HepG2 (cell line): ENCODE data around the gene ADARB2. TPM values are rescaled to one million over a fixed set of nuclear protein-coding genes. Genes with fewer than 3 reads are reported as not detected.

Experiments used
- ATAC-seq: fragments of 200-7000 bp; cut with Tn5 transposase; 3 replicates; pipeline ENCODE4 v1.9.1; 2020; ENCODE audit warnings: mild to moderate bottlenecking, moderate library complexity
- BruUV-seq: library from RNA; stranded (reverse); fragments of 400-500 nt; replicated peaks from 2 replicates; lab custom pipeline; 2021; lab: Mats Ljungman, UMichigan
- CTCF ChIA-PET: fragments of 300-600 bp; formaldehyde crosslinking; extraction: SDS; loops from one replicate; lab custom pipeline; 2021; ENCODE audit warnings: low total read pairs, inconsistent platforms, low intra/inter-chr PET ratio; lab: Yijun Ruan, JAX
- POLR2A ChIA-PET: fragments of 350-600 bp; sonication (Branson Sonifier 250); formaldehyde crosslinking; loops from one replicate; lab custom pipeline; 2020; ENCODE audit warnings: antibody characterized with exemption, inconsistent platforms; lab: Yijun Ruan, JAX
- DNase-seq: peaks from one replicate; pipeline ENCODE4 v3.0.0-alpha.2; 2015; ENCODE audit warnings: low spot score
- FAIRE-seq: peaks from 3 replicates; lab custom pipeline; 2011; peaks lifted over from hg19 to GRCh38; lab: Jason Lieb, UNC
- H2AFZ ChIP-seq: one replicate; pipeline ENCODE4 v1.6.1; 2011; ENCODE audit warnings: low read length, inconsistent platforms
- H3K27ac ChIP-seq: fragments of 300-600 bp; 3 replicates; pipeline ENCODE4 v1.8.0; 2011; ENCODE audit warnings: mixed run types, mild to moderate bottlenecking, mixed read lengths, low read length, inconsistent platforms; ENCODE audit not compliant: insufficient read depth; ENCODE audit errors: extremely low read length
- H3K27me3 ChIP-seq, 2 experiments: fragments of 200-600 bp in 1 of 2; 2 replicates in 1 of 2; 3 replicates in 1 of 2; pipeline versions ENCODE4 v1.6.0 to v1.8.0; 2011; ENCODE audit warnings: low read length in 2 of 2, mild to moderate bottlenecking in 2 of 2, moderate library complexity in 2 of 2, inconsistent platforms in 1 of 2; ENCODE audit not compliant: insufficient read depth in 2 of 2, control insufficient read depth in 1 of 2
- H3K36me3 ChIP-seq, 2 experiments: fragments of 200-600 bp in 1 of 2; replicated peaks in 1 of 2; 2 replicates in 1 of 2; 3 replicates in 1 of 2; pipeline versions ENCODE4 v1.5.1 to v1.8.0; 2011; ENCODE audit warnings: low read length in 2 of 2, inconsistent platforms in 1 of 2; ENCODE audit not compliant: insufficient read depth in 2 of 2, control insufficient read depth in 1 of 2
- H3K4me1 ChIP-seq: 2 replicates; pipeline ENCODE4 v1.5.1; 2012; ENCODE audit warnings: low read length, inconsistent platforms; ENCODE audit not compliant: insufficient read depth
- H3K4me2 ChIP-seq: 2 replicates; pipeline ENCODE4 v1.6.0; 2011; ENCODE audit warnings: low read depth, low read length, inconsistent platforms
- H3K4me3 ChIP-seq, 3 experiments: fragments of 200-600 bp in 1 of 3; sonication (generic), shearing (Covaris generic) in 1 of 3; replicated peaks in 1 of 3; 2 replicates each; pipeline ENCODE4 v1.5.1; 2011 to 2016; ENCODE audit warnings: low read length in 3 of 3, inconsistent platforms in 2 of 3, low read depth in 2 of 3, mild to moderate bottlenecking in 2 of 3, control low read depth in 1 of 3, mixed read lengths in 1 of 3; ENCODE audit not compliant: insufficient read depth in 1 of 3
- H3K79me2 ChIP-seq: one replicate; pipeline ENCODE4 v1.6.1; 2011; ENCODE audit warnings: low read length, inconsistent platforms; ENCODE audit not compliant: insufficient read depth
- H3K9ac ChIP-seq: 2 replicates; pipeline ENCODE4 v1.6.0; 2011; ENCODE audit warnings: mild to moderate bottlenecking, low read depth, low read length, inconsistent platforms; ENCODE audit not compliant: insufficient read depth
- H3K9me3 ChIP-seq: 2 replicates; pipeline ENCODE4 v1.5.1; 2012; ENCODE audit warnings: mild to moderate bottlenecking, low read length
- H4K20me1 ChIP-seq: 2 replicates; pipeline ENCODE4 v1.6.0; 2011; ENCODE audit warnings: inconsistent platforms, mild to moderate bottlenecking, low read length, moderate library complexity; ENCODE audit not compliant: insufficient read depth
- CEBPB ChIP-seq: IDR thresholded peaks from 2 replicates; pipeline ENCODE4 v1.6.1; 2011; ENCODE audit warnings: low read depth, low read length, improper control_type of control experiment, borderline replicate concordance
- EEA1 ChIP-seq: sonication (generic); formaldehyde crosslinking; IDR thresholded peaks from 2 replicates; pipeline ENCODE4 v1.5.1; 2020; ENCODE audit warnings: mild to moderate bottlenecking, missing genetic modification reagents, borderline replicate concordance
- RARA ChIP-seq: IDR thresholded peaks from 2 replicates; pipeline ENCODE4 v1.6.1; 2016; ENCODE audit warnings: missing genetic modification reagents, missing compliant biosample characterization
- SMAD3 ChIP-seq: sonication (generic); formaldehyde crosslinking; IDR thresholded peaks from 2 replicates; pipeline ENCODE4 v1.4.0; 2020; ENCODE audit warnings: missing genetic modification reagents
- TAF15 ChIP-seq: fragments of 200-400 bp; formaldehyde crosslinking; IDR thresholded peaks from one replicate; pipeline ENCODE4 v1.6.1; 2018; ENCODE audit warnings: mild to moderate bottlenecking, low read depth, low read length; ENCODE audit not compliant: poor library complexity, severe bottlenecking
- TCF7 ChIP-seq: sonication (generic); IDR thresholded peaks from 2 replicates; pipeline ENCODE4 v1.6.1; 2016; ENCODE audit warnings: antibody characterized with exemption, low read depth
- ZFP36L1 ChIP-seq: sonication (generic); formaldehyde crosslinking; IDR thresholded peaks from 2 replicates; pipeline ENCODE4 v1.8.0; 2022; ENCODE audit warnings: mild to moderate bottlenecking, missing genetic modification reagents, moderate library complexity
- ZHX2 ChIP-seq, 2 experiments: sonication (generic) in 1 of 2; formaldehyde crosslinking in 1 of 2; IDR thresholded peaks; 2 replicates each; pipeline versions ENCODE4 v1.6.1 to v1.9.0; 2014 to 2022; ENCODE audit warnings: antibody characterized with exemption in 1 of 2, borderline replicate concordance in 1 of 2, inconsistent platforms in 1 of 2, low read depth in 1 of 2, missing genetic modification reagents in 1 of 2
- ZSCAN25 ChIP-seq: sonication (generic); formaldehyde crosslinking; IDR thresholded peaks from 2 replicates; pipeline ENCODE4 v1.8.0; 2022; ENCODE audit warnings: mild to moderate bottlenecking, missing genetic modification reagents
- WGBS: methylation state at CpG from one replicate; pipeline ENCODE4 v1.1.6; 2017; ENCODE audit warnings: low lambda C conversion rate; 5-methylcytosine and 5-hydroxymethylcytosine counted together
- in situ Hi-C: cut with HindIII; loops from 2 replicates; pipeline ENCODE4 v1.10.0; 2017; ENCODE audit warnings: low pct_unique_long_range_greater_than_20kb; ENCODE audit not compliant: extremely low pct_ligation_motif_present
- intact Hi-C: fragments of 100-400 bp; cut with micrococcal nuclease; formaldehyde crosslinking; loops from one replicate; pipeline ENCODE4 v1.10.0; 2022; ENCODE audit not compliant: unreplicated experiment
- polyA plus RNA-seq, 8 experiments: library from polyadenylated mRNA; depleted of rRNA in 3 of 8; stranded (reverse) in 7 of 8; unstranded in 1 of 8; fragments of >200 nt; fragmentation: Illumina TruSeq in 4 of 8; extraction: Trizol in 4 of 8; gene quantifications; 2 replicates each; pipeline versions ENCODE4 v1.2.1 to v1.2.3, GENCODE V29; 2011 to 2016; ENCODE audit warnings: low read depth in 4 of 8, missing spikeins in 1 of 8, mixed read lengths in 1 of 8; ENCODE audit not compliant: insufficient read depth in 1 of 8
- total RNA-seq, 5 experiments: library from RNA; depleted of rRNA; stranded (reverse); fragments of >200 nt; fragmentation: Illumina TruSeq; extraction: Trizol; gene quantifications; 2 replicates each; pipeline ENCODE4 v1.2.3, GENCODE V29; 2016; ENCODE audit warnings: low read depth in 1 of 5

The ADARB2 gene
- total and polyA plus RNA-seq, 2 of the 13 experiments (the other 11 are each of a cell fraction or from before 2014, with no cell fraction given): not detected

DNA sequence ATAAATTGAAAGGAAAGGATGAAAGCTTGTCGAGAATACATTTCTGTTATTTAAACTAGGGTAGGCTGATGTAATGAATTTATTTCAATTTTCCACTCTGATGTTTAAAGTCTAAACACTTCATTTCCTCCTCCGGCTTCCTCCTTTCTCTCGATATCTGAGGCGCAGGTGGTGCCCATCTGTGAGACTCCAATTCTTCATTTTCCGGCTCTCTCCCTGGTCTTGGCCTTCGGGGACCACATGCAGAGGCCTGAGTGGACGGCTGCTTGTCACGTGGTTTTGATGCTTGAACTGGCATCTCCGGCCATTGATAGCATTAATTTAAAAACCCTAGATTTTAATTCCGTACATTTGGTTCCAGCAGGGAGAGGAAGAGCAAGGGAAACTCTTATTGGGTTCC, 5.8 kb upstream of the ADARB2 start (continued):
- no peak for TF ChIP-seq ZSCAN25 (CRISPR knock-in tag)
- no peak for TF ChIP-seq TCF7
- TF ChIP-seq TAF15: no peak
- no peak for TF ChIP-seq SMAD3 (CRISPR knock-in tag)
- TF ChIP-seq ZFP36L1 (CRISPR knock-in tag): no peak
- no peak for TF ChIP-seq ZHX2 (IDR thresholded peaks at IDR 0.05; ENCODE audit: low read depth)
- TF ChIP-seq ZHX2 (CRISPR knock-in tag; IDR thresholded peaks at IDR 0.05; ENCODE audit: borderline replicate concordance): no peak
- TF ChIP-seq RARA (CRISPR knock-in tag): no peak

- no peak overlapping the region for H3K9ac ChIP-seq
- no TSS peak for BruUV-seq
- H3K9me3 ChIP-seq: no peaks in the 10 kb centered on the region
- intact Hi-C loops: no loop called here
- in situ Hi-C loops: loop anchor here (5.0 kb wide), 1 partner anchor 46 kb away; no protein-coding TSS in a partner anchor
- DNase-seq (no peak), FAIRE-seq (no peak), ATAC-seq (no peak)
- no peak overlapping the region for H3K4me2 ChIP-seq
- H3K27me3 ChIP-seq: peaks cover 4 to 49% of the 10 kb centered on the region in 2 experiments; a peak in 4 of 5 replicates
- TF ChIP-seq CEBPB (peak; percentile 76; the same call in 1 of the 2 replicates), EEA1 (CRISPR knock-in tag) (no peak)
- no peak overlapping the region for H3K27ac ChIP-seq
- no peak overlapping the region for H2AFZ ChIP-seq
- no peaks in the 10 kb centered on the region for H3K36me3 ChIP-seq
- ChIA-PET CTCF (no interaction called here), POLR2A (no interaction called here)
- 3% methylated on average over 2 of the region's 2 CpGs for WGBS
- H4K20me1 ChIP-seq: no peaks in the 10 kb centered on the region
- no peak overlapping the region for H3K4me3 ChIP-seq
- H3K79me2 ChIP-seq: no peaks in the 10 kb centered on the region
- H3K4me1 ChIP-seq: no peaks in the 10 kb centered on the region
Observed at GRCh38 chr10:1741450-1741849, 4.1 kb upstream of the ADARB2 start.
